SH-SY5Y (cell line): Measurements from ENCODE around the gene RNU5B-1.

Experiments used
- GATA2 ChIP-seq: IDR thresholded peaks from 2 replicates; pipeline ENCODE4 v1.6.1; 2011; ENCODE audit warnings: mild to moderate bottlenecking, low read depth, low read length
- GATA3 ChIP-seq: IDR thresholded peaks from 2 replicates; pipeline ENCODE4 v1.6.1; 2011; ENCODE audit warnings: low read depth, mild to moderate bottlenecking, low read length, moderate library complexity

DNA sequence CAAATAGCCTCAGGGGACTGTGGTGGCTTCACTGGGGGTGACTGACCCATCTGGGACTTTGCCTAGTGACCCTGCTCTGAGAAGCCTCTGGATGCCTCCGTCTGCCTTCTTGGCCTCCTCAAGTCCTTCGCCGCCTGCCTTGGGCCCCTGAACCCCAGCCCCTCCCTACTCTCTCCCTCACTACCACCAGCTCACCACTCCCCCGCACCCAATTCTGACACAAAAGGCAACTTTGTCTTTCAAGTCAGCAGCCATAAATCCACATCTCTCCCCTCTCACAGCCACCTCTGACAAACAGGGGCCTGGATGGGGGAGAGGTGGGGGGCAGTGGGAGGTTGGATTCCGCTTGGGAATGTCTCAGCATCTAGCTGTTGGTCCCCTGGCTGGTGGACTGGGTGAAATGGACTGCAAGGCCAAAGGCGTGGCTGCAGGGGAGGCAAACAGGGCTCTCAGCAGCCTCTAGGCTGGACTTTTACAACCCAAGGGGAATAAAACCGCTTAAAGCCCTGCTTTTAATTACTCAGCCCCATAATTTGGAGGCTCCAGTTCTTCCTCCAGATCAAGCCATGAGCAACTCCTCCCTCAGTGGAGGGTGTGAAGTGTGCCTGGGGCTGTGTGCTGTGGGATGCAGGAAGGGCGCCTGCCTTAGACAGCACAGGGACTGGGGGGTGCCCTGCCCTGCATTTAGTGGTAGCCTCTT lies 39.9 kb downstream of the RNU5B-1 start:
- no peak for TF ChIP-seq GATA3
- TF ChIP-seq GATA2 = no peak
